ENCODE results near the gene ABCA7.

DNA sequence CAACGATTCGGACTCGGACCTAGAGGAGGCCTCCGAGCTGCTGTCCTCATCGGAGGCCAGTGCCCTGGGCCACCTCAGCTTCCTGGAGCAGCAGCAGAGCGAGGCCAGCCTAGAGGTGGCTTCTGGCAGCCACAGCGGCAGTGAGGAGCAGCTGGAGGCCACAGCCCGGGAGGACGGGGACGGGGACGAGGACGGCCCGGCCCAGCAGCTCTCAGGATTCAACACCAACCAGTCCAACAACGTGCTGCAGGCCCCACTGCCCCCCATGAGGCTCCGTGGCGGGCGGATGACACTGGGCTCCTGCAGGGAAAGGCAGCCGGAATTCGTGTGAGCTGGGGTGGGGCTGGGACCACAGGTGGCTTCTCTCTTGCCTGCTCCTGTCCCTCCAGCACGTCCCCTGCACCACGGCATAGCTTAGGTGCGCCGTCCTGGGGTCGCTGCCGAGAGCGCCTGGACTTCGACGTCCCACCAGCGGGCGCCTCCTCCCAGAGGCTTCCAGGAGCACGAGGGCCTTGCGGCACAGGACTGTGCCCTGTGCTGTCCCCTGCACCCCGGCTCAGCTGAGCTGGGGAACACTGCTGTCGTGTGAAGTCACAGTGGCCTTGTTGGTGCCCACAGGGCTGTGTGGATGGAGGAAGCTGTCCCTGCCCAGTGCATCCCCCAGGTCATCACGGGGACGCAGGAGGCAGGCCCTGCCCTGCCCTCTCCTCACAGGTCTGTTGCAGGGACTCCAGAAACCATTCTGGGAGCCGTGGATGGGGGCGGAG, 46.0 kb downstream of the ABCA7 start:
- TF ChIP-seq JUND (IDR thresholded peaks at IDR 0.05), result no peak
- TF ChIP-seq, protein P1, sequence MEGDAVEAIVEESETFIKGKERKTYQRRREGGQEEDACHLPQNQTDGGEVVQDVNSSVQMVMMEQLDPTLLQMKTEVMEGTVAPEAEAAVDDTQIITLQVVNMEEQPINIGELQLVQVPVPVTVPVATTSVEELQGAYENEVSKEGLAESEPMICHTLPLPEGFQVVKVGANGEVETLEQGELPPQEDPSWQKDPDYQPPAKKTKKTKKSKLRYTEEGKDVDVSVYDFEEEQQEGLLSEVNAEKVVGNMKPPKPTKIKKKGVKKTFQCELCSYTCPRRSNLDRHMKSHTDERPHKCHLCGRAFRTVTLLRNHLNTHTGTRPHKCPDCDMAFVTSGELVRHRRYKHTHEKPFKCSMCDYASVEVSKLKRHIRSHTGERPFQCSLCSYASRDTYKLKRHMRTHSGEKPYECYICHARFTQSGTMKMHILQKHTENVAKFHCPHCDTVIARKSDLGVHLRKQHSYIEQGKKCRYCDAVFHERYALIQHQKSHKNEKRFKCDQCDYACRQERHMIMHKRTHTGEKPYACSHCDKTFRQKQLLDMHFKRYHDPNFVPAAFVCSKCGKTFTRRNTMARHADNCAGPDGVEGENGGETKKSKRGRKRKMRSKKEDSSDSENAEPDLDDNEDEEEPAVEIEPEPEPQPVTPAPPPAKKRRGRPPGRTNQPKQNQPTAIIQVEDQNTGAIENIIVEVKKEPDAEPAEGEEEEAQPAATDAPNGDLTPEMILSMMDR (IDR thresholded peaks at IDR 0.05 in 2 of 3, conservative IDR thresholded peaks at IDR 0.05 in 1 of 3; ENCODE audit: borderline replicate concordance in 1 of 3, insufficient read depth in 1 of 3, low read depth in 2 of 3, low read length in 2 of 3), result no peak
- no peak for TF ChIP-seq SIN3A (IDR thresholded peaks at IDR 0.05; ENCODE audit: low read depth)
- no peak for TF ChIP-seq POLR2AphosphoS5 (IDR thresholded peaks at IDR 0.05; ENCODE audit: low read depth, low read length)

Data from HCT116 (cell line).